Measurements from ENCODE around the gene AFAP1L1. TPM values are rescaled to one million over a fixed set of nuclear protein-coding genes. Genes with fewer than 3 reads are reported as not detected.

The AFAP1L1 gene
- polyA plus RNA-seq, 2 of the 4 experiments (the other 2 are of a cell fraction) = 1.5 to 3.5 TPM

DNA sequence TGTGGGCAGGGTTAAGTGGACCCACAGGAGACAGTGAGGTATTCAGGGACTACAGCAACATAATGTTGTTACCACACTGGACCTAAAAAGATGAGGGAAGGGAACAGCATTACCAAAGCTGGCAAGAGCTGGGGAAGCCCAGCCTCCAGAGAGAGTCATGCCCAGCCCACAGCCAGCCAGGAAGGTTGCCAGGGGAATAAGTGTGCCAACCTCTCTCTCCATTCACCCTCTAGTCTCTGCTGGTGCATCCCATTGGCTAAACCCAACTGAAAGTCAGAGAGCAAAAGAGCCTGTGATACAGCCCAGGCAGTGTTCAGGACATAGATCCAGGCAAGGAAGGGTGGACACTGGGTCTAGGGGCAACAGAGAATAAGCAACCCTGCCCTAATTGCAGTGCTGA is 35.8 kb upstream of the AFAP1L1 start:
- Histone ChIP-seq H3K4me1 (no peaks in the 10 kb centered on the region), H3K27ac (no peak overlapping the region), H3K4me3 (no peak overlapping the region), H3K9me3 (no peaks in the 10 kb centered on the region), H3K4me2 (no peak overlapping the region)
- ChIA-PET CTCF (interaction anchor here (1.3 to 2.9 kb wide), 3 partner anchors 95 to 110 kb away, joined by 3 to 10 read pairs (median 5); partner anchors contain the start of gene ABLIM3), POLR2A (no interaction called here)
- FAIRE-seq (no peak), ATAC-seq (no peak), DNase-seq (ENCODE audit: low read depth in 1 of 2, low spot score in 1 of 2) (no peak)
- no peak for TF ChIP-seq JUN (IDR thresholded peaks at IDR 0.05)
- TF ChIP-seq HEYL (CRISPR knock-in tag; IDR thresholded peaks at IDR 0.05) = no peak
- no peak for TF ChIP-seq NR3C1 (IDR thresholded peaks at IDR 0.05)
- TF ChIP-seq, protein P1, sequence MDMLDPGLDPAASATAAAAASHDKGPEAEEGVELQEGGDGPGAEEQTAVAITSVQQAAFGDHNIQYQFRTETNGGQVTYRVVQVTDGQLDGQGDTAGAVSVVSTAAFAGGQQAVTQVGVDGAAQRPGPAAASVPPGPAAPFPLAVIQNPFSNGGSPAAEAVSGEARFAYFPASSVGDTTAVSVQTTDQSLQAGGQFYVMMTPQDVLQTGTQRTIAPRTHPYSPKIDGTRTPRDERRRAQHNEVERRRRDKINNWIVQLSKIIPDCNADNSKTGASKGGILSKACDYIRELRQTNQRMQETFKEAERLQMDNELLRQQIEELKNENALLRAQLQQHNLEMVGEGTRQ (IDR thresholded peaks at IDR 0.05) = no peak
- TF ChIP-seq EHF (CRISPR knock-in tag; IDR thresholded peaks at IDR 0.05) = no peak
- TF ChIP-seq, protein P2, sequence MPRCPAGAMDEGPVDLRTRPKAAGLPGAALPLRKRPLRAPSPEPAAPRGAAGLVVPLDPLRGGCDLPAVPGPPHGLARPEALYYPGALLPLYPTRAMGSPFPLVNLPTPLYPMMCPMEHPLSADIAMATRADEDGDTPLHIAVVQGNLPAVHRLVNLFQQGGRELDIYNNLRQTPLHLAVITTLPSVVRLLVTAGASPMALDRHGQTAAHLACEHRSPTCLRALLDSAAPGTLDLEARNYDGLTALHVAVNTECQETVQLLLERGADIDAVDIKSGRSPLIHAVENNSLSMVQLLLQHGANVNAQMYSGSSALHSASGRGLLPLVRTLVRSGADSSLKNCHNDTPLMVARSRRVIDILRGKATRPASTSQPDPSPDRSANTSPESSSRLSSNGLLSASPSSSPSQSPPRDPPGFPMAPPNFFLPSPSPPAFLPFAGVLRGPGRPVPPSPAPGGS (IDR thresholded peaks at IDR 0.05) = no peak
- TF ChIP-seq ESRRA (IDR thresholded peaks at IDR 0.05; ENCODE audit: borderline replicate concordance, low read length) = no peak
- no peak for TF ChIP-seq PHF8 (IDR thresholded peaks at IDR 0.05; ENCODE audit: borderline replicate concordance, low read depth)
- TF ChIP-seq ZFP36 (IDR thresholded peaks at IDR 0.05; ENCODE audit: borderline replicate concordance, partially characterized antibody) = no peak
- TF ChIP-seq CHD4 (IDR thresholded peaks at IDR 0.05; ENCODE audit: borderline replicate concordance) = no peak
- TF ChIP-seq, protein P3, sequence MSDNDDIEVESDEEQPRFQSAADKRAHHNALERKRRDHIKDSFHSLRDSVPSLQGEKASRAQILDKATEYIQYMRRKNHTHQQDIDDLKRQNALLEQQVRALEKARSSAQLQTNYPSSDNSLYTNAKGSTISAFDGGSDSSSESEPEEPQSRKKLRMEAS (IDR thresholded peaks at IDR 0.05) = no peak
- TF ChIP-seq NFE2L2 (conservative IDR thresholded peaks at IDR 0.05; ENCODE audit: low read length) = no peak
- TF ChIP-seq FOSB (CRISPR knock-in tag; IDR thresholded peaks at IDR 0.05) = no peak
- TF ChIP-seq NPAS2 (CRISPR knock-in tag; IDR thresholded peaks at IDR 0.05; ENCODE audit: borderline replicate concordance) = no peak
- no peak for TF ChIP-seq SREBF2 (IDR thresholded peaks at IDR 0.05)
- TF ChIP-seq CEBPB (IDR thresholded peaks at IDR 0.05) = no peak
- TF ChIP-seq ZC3H11A (IDR thresholded peaks at IDR 0.05) = no peak
- TF ChIP-seq CBX2 (IDR thresholded peaks at IDR 0.05; ENCODE audit: borderline replicate concordance, low read depth) = no peak
- no peak for TF ChIP-seq MYC (IDR thresholded peaks at IDR 0.05; ENCODE audit: borderline replicate concordance, low read length)
- no peak for TF ChIP-seq RNF2 (IDR thresholded peaks at IDR 0.05; ENCODE audit: borderline replicate concordance, low read depth)

DNA sequence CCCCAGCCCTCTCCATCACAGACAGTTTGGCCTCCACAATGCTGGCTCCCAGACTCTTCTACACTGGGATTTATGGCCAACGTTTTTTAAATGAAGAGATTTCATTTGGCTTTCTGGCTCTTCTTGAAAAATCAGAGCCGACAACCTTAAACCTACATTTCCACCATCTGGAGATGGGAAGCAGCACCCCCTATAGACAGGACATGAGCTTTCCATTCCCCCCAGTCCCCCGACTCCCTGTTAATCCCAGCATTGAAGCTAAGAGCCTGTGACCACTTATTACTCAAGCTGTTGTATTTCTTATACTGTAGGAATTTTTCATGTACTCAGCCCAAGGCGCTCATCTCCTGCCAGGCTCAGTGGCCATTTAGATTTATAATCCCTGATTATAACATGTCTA is 34.0 kb upstream of the AFAP1L1 start:
- POLR2A ChIA-PET = no interaction called here
- ATAC-seq (no peak), FAIRE-seq (no peak)

More for the DNA sequence above, 34.0 kb upstream of the AFAP1L1 start:
- TF ChIP-seq CEBPB (IDR thresholded peaks at IDR 0.05) (no peak), HOXB13 (CRISPR knock-in tag; IDR thresholded peaks at IDR 0.05; ENCODE audit: low read depth) (no peak), SMC3 (IDR thresholded peaks at IDR 0.05) (no peak), MAFK (IDR thresholded peaks at IDR 0.05; ENCODE audit: partially characterized antibody) (no peak), ZSCAN20 (CRISPR knock-in tag; IDR thresholded peaks at IDR 0.05) (no peak), MYC (IDR thresholded peaks at IDR 0.05; ENCODE audit: borderline replicate concordance, low read length) (no peak), NFE2L2 (conservative IDR thresholded peaks at IDR 0.05; ENCODE audit: low read length) (no peak)
- TF ChIP-seq, protein P4, sequence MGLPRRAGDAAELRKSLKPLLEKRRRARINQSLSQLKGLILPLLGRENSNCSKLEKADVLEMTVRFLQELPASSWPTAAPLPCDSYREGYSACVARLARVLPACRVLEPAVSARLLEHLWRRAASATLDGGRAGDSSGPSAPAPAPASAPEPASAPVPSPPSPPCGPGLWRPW (IDR thresholded peaks at IDR 0.05) = no peak
- TF ChIP-seq, protein P3 (IDR thresholded peaks at IDR 0.05) = no peak
- TF ChIP-seq, protein P5, sequence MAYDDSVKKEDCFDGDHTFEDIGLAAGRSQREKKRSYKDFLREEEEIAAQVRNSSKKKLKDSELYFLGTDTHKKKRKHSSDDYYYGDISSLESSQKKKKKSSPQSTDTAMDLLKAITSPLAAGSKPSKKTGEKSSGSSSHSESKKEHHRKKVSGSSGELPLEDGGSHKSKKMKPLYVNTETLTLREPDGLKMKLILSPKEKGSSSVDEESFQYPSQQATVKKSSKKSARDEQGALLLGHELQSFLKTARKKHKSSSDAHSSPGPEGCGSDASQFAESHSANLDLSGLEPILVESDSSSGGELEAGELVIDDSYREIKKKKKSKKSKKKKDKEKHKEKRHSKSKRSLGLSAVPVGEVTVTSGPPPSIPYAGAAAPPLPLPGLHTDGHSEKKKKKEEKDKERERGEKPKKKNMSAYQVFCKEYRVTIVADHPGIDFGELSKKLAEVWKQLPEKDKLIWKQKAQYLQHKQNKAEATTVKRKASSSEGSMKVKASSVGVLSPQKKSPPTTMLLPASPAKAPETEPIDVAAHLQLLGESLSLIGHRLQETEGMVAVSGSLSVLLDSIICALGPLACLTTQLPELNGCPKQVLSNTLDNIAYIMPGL (CRISPR knock-in tag; IDR thresholded peaks at IDR 0.05; ENCODE audit: borderline replicate concordance) = no peak
- TF ChIP-seq, protein P6, sequence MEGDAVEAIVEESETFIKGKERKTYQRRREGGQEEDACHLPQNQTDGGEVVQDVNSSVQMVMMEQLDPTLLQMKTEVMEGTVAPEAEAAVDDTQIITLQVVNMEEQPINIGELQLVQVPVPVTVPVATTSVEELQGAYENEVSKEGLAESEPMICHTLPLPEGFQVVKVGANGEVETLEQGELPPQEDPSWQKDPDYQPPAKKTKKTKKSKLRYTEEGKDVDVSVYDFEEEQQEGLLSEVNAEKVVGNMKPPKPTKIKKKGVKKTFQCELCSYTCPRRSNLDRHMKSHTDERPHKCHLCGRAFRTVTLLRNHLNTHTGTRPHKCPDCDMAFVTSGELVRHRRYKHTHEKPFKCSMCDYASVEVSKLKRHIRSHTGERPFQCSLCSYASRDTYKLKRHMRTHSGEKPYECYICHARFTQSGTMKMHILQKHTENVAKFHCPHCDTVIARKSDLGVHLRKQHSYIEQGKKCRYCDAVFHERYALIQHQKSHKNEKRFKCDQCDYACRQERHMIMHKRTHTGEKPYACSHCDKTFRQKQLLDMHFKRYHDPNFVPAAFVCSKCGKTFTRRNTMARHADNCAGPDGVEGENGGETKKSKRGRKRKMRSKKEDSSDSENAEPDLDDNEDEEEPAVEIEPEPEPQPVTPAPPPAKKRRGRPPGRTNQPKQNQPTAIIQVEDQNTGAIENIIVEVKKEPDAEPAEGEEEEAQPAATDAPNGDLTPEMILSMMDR (IDR thresholded peaks at IDR 0.05) = no peak
- TF ChIP-seq, protein P7, sequence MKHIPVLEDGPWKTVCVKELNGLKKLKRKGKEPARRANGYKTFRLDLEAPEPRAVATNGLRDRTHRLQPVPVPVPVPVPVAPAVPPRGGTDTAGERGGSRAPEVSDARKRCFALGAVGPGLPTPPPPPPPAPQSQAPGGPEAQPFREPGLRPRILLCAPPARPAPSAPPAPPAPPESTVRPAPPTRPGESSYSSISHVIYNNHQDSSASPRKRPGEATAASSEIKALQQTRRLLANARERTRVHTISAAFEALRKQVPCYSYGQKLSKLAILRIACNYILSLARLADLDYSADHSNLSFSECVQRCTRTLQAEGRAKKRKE (CRISPR knock-in tag; IDR thresholded peaks at IDR 0.05; ENCODE audit: low read depth) = no peak
- 56% methylated on average over 4 of the region's 4 CpGs for WGBS (ENCODE audit: missing lambda C conversion rate)
- H3K27ac ChIP-seq = no peak overlapping the region
- H3K9me3 ChIP-seq = no peaks in the 10 kb centered on the region
- H3K4me1 ChIP-seq = no peaks in the 10 kb centered on the region
- no peak overlapping the region for H3K4me3 ChIP-seq
- CTCF ChIA-PET = interaction anchor here (0.7 to 2.9 kb wide), 6 partner anchors 8 to 506 kb away, joined by 3 to 10 read pairs (median 3); partner anchors contain the start of gene ABLIM3
- H3K4me2 ChIP-seq = no peak overlapping the region
- no peak for DNase-seq (ENCODE audit: low read depth in 1 of 2, low spot score in 1 of 2)
